PC-9 (cell line): ENCODE results near the gene PAX7. TPM values are rescaled to one million over a fixed set of nuclear protein-coding genes. Genes with fewer than 3 reads are reported as not detected.

Source experiments
- BruUV-seq: library from RNA; stranded (reverse); fragments of 400-500 nt; replicated peaks from 2 replicates; lab custom pipeline; 2021; lab: Mats Ljungman, UMichigan
- CTCF ChIA-PET: fragments of 300-600 bp; sonication (Branson Sonifier 250); formaldehyde crosslinking; loops from one replicate; lab custom pipeline; 2022; ENCODE audit warnings: antibody characterized with exemption; lab: Charles Lee
- POLR2A ChIA-PET: fragments of 300-600 bp; sonication (Branson Sonifier 250); formaldehyde crosslinking; loops from one replicate; lab custom pipeline; 2022; ENCODE audit warnings: antibody characterized with exemption; ENCODE audit not compliant: unreplicated experiment; lab: Charles Lee
- DNase-seq, 2 experiments: peaks; one replicate each; pipeline versions ENCODE4 v3.0.0 to v3.0.0-alpha.2; 2015 to 2022; ENCODE audit warnings: mixed read lengths in 1 of 2
- H2AFZ ChIP-seq: fragments of 200-600 bp; sonication (generic); 2 replicates; pipeline ENCODE4 v1.8.1; 2017; ENCODE audit warnings: antibody characterized with exemption
- H3F3A ChIP-seq: fragments of 200-600 bp; sonication (generic); 2 replicates; pipeline ENCODE4 v1.8.1; 2017; ENCODE audit warnings: antibody characterized with exemption, mild to moderate bottlenecking, low read depth; ENCODE audit not compliant: insufficient read depth
- H3K27ac ChIP-seq: fragments of 200-600 bp; sonication (generic); 2 replicates; pipeline ENCODE4 v1.6.1; 2016; ENCODE audit warnings: mixed run types
- H3K27me3 ChIP-seq: fragments of 200-600 bp; sonication (generic); 2 replicates; pipeline ENCODE4 v1.6.1; 2016; ENCODE audit warnings: low read depth, mixed run types; ENCODE audit not compliant: insufficient read depth
- H3K36me3 ChIP-seq: fragments of 200-600 bp; sonication (generic); 2 replicates; pipeline ENCODE4 v1.6.1; 2016; ENCODE audit warnings: low read depth, mixed run types
- H3K4me1 ChIP-seq: fragments of 200-600 bp; sonication (generic); replicated peaks from 2 replicates; pipeline ENCODE4 v1.6.1; 2016; ENCODE audit warnings: mixed run types; ENCODE audit not compliant: insufficient read depth
- H3K4me2 ChIP-seq: fragments of 200-600 bp; sonication (generic); 2 replicates; pipeline ENCODE4 v1.6.1; 2017; ENCODE audit warnings: mixed run types
- H3K4me3 ChIP-seq: fragments of 200-600 bp; sonication (generic); 2 replicates; pipeline ENCODE4 v1.6.1; 2016; ENCODE audit warnings: mixed run types
- H3K79me2 ChIP-seq: fragments of 200-600 bp; sonication (generic); 2 replicates; pipeline ENCODE4 v1.6.1; 2017; ENCODE audit warnings: low read depth, mixed run types
- H3K9me2 ChIP-seq: fragments of 200-600 bp; sonication (generic); 2 replicates; pipeline ENCODE4 v1.8.1; 2017; ENCODE audit warnings: mild to moderate bottlenecking; ENCODE audit not compliant: insufficient read depth
- H3K9me3 ChIP-seq: fragments of 200-600 bp; sonication (generic); 2 replicates; pipeline ENCODE4 v1.8.1; 2016; ENCODE audit warnings: low read depth; ENCODE audit not compliant: insufficient read depth
- H4K20me1 ChIP-seq: fragments of 200-600 bp; sonication (generic); 2 replicates; pipeline ENCODE4 v1.8.1; 2017; ENCODE audit not compliant: insufficient read depth
- EZH2 ChIP-seq: fragments of 200-600 bp; sonication (generic); IDR thresholded peaks from 2 replicates; pipeline ENCODE4 v1.8.0; 2017; ENCODE audit warnings: antibody characterized with exemption, low read depth
- intact Hi-C: fragments of 100-400 bp; cut with micrococcal nuclease; formaldehyde crosslinking; loops from one replicate; pipeline ENCODE4 v1.10.0; 2022; ENCODE audit not compliant: unreplicated experiment
- total RNA-seq: library from RNA; stranded (reverse); gene quantifications from 2 replicates; pipeline ENCODE4 v1.2.3, GENCODE V29; 2021
- TF ChIP-seq, protein P1 (sequence below): fragments of 200-600 bp; sonication (generic); conservative IDR thresholded peaks from 2 replicates; pipeline ENCODE4 v1.6.1; 2017; ENCODE audit warnings: mixed run types, antibody characterized with exemption, mild to moderate bottlenecking, moderate library complexity

PAX7 gene
- total RNA-seq, 1 experiment from 2014 or later: not detected

DNA sequence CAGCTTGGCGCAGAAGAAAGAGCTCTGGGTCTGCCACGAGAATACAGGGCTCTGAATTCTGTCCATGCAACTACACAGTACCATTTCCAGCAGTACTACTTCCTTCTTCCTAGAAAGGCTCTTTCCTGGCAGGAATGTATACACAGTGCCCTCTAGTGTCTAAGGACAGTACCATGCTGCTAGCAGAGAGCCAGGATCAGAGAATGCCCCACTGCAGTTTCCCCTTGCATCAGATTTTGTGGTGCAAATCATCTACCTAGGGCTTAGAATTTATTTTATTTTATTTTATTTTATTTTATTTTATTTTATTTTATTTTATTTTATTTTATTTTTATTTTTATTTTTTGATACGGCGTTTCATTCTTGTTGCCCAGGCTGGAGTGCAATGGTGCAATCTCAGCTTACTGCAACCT, 50.8 kb downstream of the PAX7 start:
- BruUV-seq: no TSS peak
- TF ChIP-seq, protein P1, sequence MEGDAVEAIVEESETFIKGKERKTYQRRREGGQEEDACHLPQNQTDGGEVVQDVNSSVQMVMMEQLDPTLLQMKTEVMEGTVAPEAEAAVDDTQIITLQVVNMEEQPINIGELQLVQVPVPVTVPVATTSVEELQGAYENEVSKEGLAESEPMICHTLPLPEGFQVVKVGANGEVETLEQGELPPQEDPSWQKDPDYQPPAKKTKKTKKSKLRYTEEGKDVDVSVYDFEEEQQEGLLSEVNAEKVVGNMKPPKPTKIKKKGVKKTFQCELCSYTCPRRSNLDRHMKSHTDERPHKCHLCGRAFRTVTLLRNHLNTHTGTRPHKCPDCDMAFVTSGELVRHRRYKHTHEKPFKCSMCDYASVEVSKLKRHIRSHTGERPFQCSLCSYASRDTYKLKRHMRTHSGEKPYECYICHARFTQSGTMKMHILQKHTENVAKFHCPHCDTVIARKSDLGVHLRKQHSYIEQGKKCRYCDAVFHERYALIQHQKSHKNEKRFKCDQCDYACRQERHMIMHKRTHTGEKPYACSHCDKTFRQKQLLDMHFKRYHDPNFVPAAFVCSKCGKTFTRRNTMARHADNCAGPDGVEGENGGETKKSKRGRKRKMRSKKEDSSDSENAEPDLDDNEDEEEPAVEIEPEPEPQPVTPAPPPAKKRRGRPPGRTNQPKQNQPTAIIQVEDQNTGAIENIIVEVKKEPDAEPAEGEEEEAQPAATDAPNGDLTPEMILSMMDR: peak; percentile 74
- TF ChIP-seq EZH2: no peak
- Histone ChIP-seq H2AFZ (no peak overlapping the region), H3K4me1 (no peaks in the 10 kb centered on the region), H3K27me3 (no peaks in the 10 kb centered on the region), H3K9me2 (no peaks in the 10 kb centered on the region), H3K9me3 (no peaks in the 10 kb centered on the region), H3F3A (no peaks in the 10 kb centered on the region), H4K20me1 (no peaks in the 10 kb centered on the region), H3K36me3 (no peaks in the 10 kb centered on the region), H3K4me2 (no peak overlapping the region), H3K4me3 (no peak overlapping the region), H3K27ac (no peak overlapping the region), H3K79me2 (no peaks in the 10 kb centered on the region)
- POLR2A ChIA-PET: no interaction called here
- CTCF ChIA-PET: no interaction called here
- peak in 1 of 2 experiments; percentile 59 for DNase-seq
- intact Hi-C loops: loop anchor here (2.0 to 5.0 kb wide), 2 partner anchors 81 to 141 kb away; no protein-coding TSS in a partner anchor

DNA sequence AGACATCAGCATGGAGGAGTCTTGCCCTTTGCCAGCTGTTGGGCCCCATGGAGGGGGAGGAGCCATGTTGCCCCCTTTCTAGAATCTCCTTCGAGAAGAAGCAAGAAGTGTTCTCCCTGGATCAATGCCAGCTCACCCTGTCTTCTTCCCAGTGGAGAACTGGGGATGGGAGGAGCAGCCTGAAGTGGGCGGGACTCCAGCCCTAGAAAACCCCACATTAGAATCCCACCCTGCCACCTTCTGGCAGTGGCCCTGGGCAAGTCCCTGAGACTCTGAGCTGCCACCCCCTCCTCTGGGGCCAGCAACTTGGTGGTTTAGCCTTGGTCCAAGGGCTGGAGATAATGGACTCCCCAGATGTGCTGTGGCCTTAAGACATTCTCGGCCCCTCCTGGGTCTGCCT, 51.7 kb downstream of the PAX7 start:
- no peaks in the 10 kb centered on the region for H4K20me1 ChIP-seq
- intact Hi-C loops: loop anchor here (5.0 kb wide), 1 partner anchor 140 kb away; no protein-coding TSS in a partner anchor
- no peak overlapping the region for H3K4me3 ChIP-seq
- H2AFZ ChIP-seq: no peak overlapping the region
- ChIA-PET POLR2A (no interaction called here), CTCF (no interaction called here)
- no peaks in the 10 kb centered on the region for H3K79me2 ChIP-seq
- H3K4me2 ChIP-seq: no peak overlapping the region
- no TSS peak for BruUV-seq
- H3F3A ChIP-seq: no peaks in the 10 kb centered on the region
- no peak overlapping the region for H3K27ac ChIP-seq
- no peaks in the 10 kb centered on the region for H3K9me2 ChIP-seq
- TF ChIP-seq EZH2: no peak
- TF ChIP-seq, protein P1: no peak
- H3K9me3 ChIP-seq: no peaks in the 10 kb centered on the region
- H3K4me1 ChIP-seq: no peaks in the 10 kb centered on the region
- DNase-seq: no peak
- no peaks in the 10 kb centered on the region for H3K36me3 ChIP-seq
- no peaks in the 10 kb centered on the region for H3K27me3 ChIP-seq

DNA sequence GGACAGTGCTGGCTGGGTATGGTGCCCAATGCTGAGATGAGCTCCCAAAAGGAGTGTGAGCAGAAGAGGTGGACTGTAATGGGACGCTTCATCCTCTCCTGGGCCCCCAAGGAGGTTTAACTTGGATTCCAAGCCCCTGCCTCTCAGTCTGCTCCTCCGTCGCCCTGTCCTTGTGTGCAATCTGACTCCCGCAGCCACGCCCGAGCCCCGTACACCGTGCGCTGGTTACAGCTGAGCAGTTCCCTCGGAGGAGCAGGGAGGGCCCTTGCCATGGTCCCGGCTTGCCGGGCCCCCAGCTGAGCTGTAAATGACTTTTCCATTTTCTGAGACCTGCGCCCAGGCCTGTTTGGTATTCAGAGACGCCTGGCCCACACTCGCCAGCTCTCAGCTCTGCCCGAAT, 53.7 kb downstream of the PAX7 start:
- Histone ChIP-seq H3K4me3 (no peak overlapping the region), H2AFZ (no peak overlapping the region), H3K4me2 (no peak overlapping the region), H3K9me2 (no peaks in the 10 kb centered on the region), H3K27ac (no peak overlapping the region), H3K4me1 (no peaks in the 10 kb centered on the region), H3F3A (no peaks in the 10 kb centered on the region), H3K9me3 (no peaks in the 10 kb centered on the region), H3K27me3 (no peaks in the 10 kb centered on the region), H3K36me3 (no peaks in the 10 kb centered on the region), H3K79me2 (no peaks in the 10 kb centered on the region), H4K20me1 (no peaks in the 10 kb centered on the region)
- DNase-seq: no peak
- intact Hi-C loops: loop anchor here (5.0 kb wide), 1 partner anchor 138 kb away; no protein-coding TSS in a partner anchor
- BruUV-seq: no TSS peak
- CTCF ChIA-PET: interaction anchor here (0.5 kb wide), 1 partner anchor 466 kb away, joined by 7 read pairs; no protein-coding TSS in a partner anchor
- TF ChIP-seq, protein P1: no peak
- no peak for TF ChIP-seq EZH2
- POLR2A ChIA-PET: no interaction called here
